Measurements from ENCODE around the gene ZBTB42.

Gene ZBTB42

GRCh38 chr14:104784218-104784568 lies 16.7 kb upstream of the ZBTB42 start:
- no peak for DNase-seq

- DNase-seq = no peak
Observed at GRCh38 chr14:104784846-104785707, 15.8 kb upstream of the ZBTB42 start.

GRCh38 chr14:104785708-104786080 lies 15.2 kb upstream of the ZBTB42 start:
- DNase-seq = no peak

- no peak for DNase-seq
Observed at GRCh38 chr14:104786091-104786586, 14.8 kb upstream of the ZBTB42 start.

GRCh38 chr14:104786726-104787675 lies 13.9 kb upstream of the ZBTB42 start:
- no peak for DNase-seq

- no peak for DNase-seq
Observed at GRCh38 chr14:104787736-104788135, 13.2 kb upstream of the ZBTB42 start.

- DNase-seq = peak; percentile 63
Observed at GRCh38 chr14:104788161-104788818, 12.6 kb upstream of the ZBTB42 start.

GRCh38 chr14:104788873-104789663 lies 11.8 kb upstream of the ZBTB42 start:
- DNase-seq = no peak

- peak; percentile 10 for DNase-seq
Observed at GRCh38 chr14:104789752-104790743, 10.9 kb upstream of the ZBTB42 start.

- DNase-seq = no peak
Observed at GRCh38 chr14:104791425-104791824, 9.5 kb upstream of the ZBTB42 start.

GRCh38 chr14:104792101-104792884 lies 8.6 kb upstream of the ZBTB42 start:
- no peak for DNase-seq

GRCh38 chr14:104792945-104793702 lies 7.8 kb upstream of the ZBTB42 start:
- peak; percentile 55 for DNase-seq

- DNase-seq = no peak
Observed at GRCh38 chr14:104793703-104793959, 7.3 kb upstream of the ZBTB42 start.

- DNase-seq = peak; percentile 82
Observed at GRCh38 chr14:104794099-104794498, 6.8 kb upstream of the ZBTB42 start.

GRCh38 chr14:104794631-104794992 lies 6.3 kb upstream of the ZBTB42 start:
- DNase-seq = peak; percentile 34

- no peak for DNase-seq
Observed at GRCh38 chr14:104794993-104795780, 5.7 kb upstream of the ZBTB42 start, which contains the start of gene AKT1. Gene AKT1, minus strand, starts transcription at chr14:104795748. Its CDS starts 3,105 bp downstream, at chr14:104792643.

GRCh38 chr14:104795781-104796686 lies 4.9 kb upstream of the ZBTB42 start:
- DNase-seq = peak; percentile 38

- no peak for DNase-seq
Observed at GRCh38 chr14:104796687-104797081, 4.2 kb upstream of the ZBTB42 start.
